NCI-H146 (cell line): Measurements from ENCODE around the gene CNPPD1.

Source experiments
- DNase-seq: peaks from one replicate; lab custom pipeline; 2025; lab: John Stamatoyannopoulos, UW

The CNPPD1 gene

DNA sequence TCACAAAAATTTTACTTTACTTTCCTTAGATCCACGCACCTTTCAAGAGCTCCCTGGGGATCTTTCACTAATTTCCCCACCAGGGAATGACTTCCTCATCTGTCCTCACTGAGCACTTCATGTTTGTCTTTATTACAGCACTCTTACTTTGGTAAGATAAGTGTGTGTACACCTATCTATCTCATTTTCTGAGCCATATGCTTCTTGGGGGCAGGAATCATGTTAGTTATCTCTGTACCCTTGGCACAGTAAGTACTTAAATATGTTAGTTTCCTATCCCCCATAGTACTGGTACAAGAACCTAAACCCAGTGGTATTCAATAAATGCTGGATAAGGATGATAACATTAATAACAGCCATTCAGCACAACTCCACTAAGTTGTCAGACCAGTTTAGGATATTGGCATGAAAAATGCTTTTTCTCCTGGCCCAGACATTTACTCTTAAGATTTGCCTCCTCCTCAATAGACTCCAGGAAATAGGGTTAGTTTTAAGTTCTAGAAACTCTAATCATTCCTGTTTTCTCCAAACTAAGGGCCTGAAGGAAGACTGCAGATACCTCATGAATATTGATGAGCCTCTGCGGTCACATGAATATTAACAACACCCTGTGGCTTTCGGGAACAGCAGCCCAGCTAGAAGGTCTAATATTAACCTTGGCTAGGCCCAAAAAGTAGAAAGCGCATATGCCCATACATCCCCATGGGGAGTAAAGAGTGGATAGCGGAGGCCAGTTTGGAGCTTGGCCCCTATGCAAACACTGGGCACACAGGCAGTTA lies 54.3 kb downstream of the CNPPD1 start:
- no peak for DNase-seq
